Embryonic facial prominence (tissue), 1 donor: ENCODE measurements around the gene EHD4.

ENCODE experiments used
- DNase-seq: peaks from one replicate; pipeline ENCODE4 v3.0.0-alpha.2; 2016; ENCODE audit errors: extremely low spot score

Gene EHD4

GRCh38 chr15:41860049-41860828, 112.1 kb downstream of the EHD4 start:
- no peak for DNase-seq

- no peak for DNase-seq
Observed at GRCh38 chr15:41858756-41859155, 113.6 kb downstream of the EHD4 start.

- DNase-seq: no peak
Observed at GRCh38 chr15:41857316-41857715, 115.0 kb downstream of the EHD4 start.

DNA sequence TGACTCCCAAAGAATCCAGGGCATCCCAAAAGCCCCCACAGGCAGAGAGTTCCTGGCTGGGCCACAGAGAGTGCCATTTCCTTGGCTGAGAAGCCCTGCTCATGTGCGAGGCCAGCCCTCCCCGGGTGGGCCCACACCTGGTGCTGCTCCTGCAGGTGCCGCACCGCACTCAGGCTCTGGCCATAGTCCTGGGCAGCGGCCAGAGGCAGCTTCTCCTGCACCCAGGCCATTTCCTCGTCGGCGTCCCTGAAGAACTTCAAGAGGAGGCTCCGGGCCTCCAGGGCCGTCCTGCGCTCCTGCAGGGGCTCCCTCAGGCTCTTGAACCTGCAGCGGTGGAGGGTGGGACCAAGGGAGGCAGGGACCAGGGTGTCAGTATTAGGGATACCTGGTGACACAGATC, 115.6 kb downstream of the EHD4 start:
- DNase-seq: no peak

- DNase-seq: no peak
Observed at GRCh38 chr15:41856262-41856661, 116.1 kb downstream of the EHD4 start.

DNA sequence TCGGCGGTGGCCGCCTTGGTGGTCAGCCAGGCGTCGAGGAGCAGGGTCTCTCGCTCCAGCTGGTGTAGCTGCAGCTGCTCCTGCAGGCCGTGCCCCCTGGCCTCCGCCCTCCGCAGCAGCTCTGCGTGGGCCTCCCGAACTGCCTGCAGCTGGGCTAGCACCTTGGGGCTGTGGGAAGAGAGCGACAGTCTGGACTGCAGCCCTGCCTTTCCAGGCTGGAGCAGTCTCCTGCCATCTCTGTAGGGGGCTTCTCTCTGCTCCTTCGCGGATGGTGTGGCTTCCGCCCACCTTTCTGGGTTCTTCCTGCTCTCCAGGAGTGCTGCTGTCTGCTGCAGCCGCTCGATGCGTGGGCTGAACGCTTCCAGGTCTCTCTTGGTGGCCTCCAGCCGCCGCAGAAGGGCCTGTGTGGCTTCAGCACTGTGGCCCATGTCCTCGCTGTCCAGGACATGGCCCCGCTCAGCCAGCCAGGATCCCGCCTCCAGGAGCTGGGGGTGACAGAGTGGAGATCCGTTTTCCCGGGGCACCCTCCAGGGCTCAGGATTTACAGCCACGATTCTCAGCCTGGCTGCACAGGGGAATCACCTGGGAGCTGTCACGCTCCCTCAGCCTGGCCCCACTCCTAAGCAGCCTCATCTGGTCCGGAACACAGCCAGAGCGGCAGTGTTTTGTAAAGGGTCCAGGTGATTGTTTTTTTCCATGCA, 116.9 kb downstream of the EHD4 start:
- DNase-seq: no peak

- no peak for DNase-seq
Observed at GRCh38 chr15:41854443-41854842, 117.9 kb downstream of the EHD4 start.

DNA sequence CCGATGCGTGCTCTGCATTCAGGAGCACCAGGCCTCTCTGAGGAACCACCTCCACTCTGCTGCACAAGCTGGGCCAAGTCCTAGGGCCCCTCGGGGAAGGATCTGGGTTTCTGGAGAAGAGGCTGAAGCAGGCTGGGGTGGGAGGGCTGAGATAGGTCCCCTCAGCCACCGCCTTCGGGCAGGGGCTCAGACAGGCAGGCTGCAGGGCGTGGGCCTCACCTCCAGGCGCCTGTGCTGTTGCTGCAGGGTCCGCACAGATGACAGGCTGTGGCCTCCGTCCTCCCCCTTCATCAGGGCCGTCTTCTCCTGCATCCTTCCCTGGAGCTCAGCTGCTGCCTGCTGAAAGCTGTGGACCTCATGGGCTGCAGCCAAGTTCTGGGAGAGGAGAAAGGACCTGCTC, 118.5 kb downstream of the EHD4 start:
- DNase-seq: no peak

DNA sequence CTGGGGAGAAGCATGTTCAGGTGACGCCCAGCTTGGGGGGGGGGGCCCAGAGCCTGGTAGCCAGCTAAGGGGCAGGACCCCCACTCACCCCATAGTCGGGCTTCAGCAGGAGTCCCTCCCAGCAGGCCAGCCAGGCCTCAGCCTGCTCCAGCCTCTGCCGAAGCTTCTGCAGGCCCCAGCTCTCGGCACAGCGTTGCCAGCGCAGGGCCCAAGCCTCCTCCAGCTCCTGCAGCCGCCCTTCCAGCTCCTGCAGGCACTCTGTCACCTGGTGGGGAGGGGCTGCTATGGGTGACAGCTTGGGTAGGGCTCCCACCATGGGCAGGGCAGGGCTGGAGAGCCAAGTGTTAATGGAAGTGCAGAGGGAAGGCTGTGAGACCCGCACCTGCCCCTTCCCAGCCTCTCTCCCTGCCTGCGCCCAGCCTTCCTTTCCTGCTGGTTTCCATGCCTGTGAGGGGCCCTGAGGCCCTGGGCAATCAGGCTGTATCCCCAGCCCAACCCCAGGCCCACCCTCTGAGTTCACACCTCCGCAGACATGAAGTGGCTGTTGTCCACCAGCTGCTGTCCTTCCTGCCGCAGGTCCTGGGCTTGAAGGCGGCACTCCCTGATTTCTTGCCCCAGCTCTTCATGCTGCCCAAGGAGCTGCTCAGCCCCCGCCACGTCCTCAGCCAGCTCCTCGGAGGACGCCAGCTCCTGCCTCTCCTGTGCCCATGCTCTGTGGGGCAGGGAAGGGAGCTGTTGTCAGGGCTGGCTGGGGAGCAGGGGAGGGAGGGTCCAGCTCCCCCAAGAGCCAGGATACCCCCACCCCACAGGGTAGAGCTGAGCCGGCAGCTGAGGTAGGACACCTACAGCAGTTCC, 119.4 kb downstream of the EHD4 start:
- DNase-seq: no peak

DNA sequence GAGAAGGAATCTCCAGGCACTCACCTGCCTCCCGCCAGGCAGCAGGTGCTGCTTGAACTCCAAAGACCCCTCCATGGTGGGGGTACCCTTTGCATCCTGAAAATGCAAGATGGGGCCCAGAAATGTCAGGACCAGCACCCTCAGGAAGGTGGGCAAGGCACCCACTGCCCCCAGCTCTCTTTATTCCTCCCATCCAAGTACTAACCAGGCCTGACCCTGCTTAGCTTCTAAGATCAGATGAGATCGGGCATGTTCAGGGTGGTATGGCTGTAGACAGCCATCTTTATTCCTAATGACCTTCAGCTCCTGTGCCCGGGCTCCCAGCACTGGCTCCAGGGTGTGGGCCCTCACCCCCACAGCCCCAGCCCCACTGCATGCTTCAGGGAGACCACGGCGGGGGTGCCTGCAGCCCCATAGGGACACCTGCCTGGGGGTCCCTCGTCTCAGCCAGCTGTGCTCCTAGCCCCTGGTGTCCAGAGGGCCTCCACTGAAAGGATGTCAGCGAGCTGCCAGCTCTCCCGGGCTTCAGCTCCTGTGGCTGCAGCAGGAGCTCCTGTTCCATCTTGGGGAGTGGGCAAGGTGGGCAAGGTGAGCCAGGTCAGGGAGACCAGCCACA, 120.5 kb downstream of the EHD4 start:
- DNase-seq: no peak

GRCh38 chr15:41851167-41851523, 121.2 kb downstream of the EHD4 start:
- no peak for DNase-seq

- DNase-seq: no peak
Observed at GRCh38 chr15:41850482-41851166, 121.7 kb downstream of the EHD4 start.

- DNase-seq: no peak
Observed at GRCh38 chr15:41849861-41850260, 122.5 kb downstream of the EHD4 start.

DNA sequence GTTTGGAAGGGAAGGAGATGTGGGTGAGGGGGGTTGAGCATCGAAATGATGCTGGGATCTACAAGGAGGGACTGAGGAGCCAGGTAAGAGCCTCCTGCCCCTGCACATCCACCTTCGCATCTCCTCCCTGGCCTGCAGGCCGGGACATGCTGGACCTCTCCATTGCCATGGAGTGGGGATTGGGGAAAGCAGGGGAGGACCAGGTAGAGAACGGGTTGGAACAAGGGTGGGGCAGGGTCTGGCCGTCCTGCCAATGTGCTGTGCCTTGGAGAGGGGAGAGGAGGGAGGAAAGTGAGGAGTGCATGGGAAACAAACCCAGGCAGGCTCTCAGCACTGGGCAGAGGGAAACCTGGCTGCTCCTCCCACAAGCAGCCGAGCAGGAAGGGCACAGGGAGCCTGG, 123.2 kb downstream of the EHD4 start:
- no peak for DNase-seq

DNA sequence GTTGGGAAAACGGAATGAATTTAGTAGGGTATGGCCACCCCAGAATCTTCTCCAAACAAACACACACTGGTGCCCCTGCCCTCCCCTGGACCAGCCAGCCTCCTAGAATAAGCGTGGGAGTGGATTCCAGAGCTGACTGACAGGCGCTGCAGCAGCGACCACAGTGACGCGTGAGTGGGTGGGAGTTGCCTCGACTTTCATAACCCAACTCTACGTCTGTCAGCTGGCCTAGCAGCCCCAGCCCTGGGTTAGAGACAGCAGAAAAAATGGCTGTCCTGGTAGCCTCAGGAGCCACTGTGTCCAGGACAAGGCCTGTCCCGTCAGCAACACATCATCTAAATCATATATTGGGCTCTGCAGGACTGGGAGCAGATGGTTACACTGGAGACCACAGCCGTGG, 123.7 kb downstream of the EHD4 start:
- no peak for DNase-seq

DNA sequence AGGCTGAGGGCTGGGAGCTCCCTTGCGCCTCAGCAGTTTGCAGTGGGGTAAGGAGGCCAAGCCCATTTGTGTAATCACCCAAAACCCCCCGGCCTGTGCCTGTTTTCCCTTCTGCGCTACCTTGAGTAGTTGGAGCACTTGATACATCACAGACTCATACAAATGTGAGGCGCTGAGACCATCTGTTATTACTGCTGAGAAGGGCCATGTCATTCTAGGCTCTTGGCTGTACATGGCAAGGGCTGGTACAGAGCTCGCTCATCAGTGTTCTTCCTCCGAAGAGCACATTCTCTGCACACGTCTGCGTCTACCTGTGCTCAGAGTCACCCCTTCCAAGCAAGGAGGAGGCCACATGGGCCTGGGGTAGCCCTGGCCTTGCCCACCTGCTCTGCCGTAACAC, 124.4 kb downstream of the EHD4 start:
- no peak for DNase-seq

DNA sequence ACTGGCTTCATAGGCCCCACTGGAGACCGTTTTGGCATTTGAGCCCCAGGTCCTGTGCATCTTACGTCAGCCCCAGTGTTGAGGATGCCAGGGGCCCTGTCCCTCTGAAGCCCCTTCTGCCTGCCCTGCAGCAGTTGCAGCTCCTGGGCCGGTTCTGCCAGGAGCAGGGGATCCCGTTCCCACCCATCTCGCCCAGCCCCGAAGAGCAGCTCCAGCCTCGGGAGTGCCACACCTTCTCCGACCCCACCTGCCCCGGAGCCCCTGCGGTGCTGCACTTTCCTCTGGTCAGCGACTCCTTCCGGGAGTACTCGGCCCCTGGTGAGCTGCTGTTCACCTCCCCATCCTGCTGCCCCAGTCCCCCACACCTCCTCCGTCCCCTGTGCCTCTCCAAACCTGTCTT, 125.2 kb downstream of the EHD4 start:
- DNase-seq: no peak
